GM21528 (cell line): ENCODE measurements around the gene RPL28.

ENCODE experiments used
- ATAC-seq: cut with Tn5 transposase; IDR thresholded peaks from one replicate; pipeline ENCODE4 v1.9.1; 2021; ENCODE audit warnings: mild to moderate bottlenecking, moderate library complexity; ENCODE audit not compliant: unreplicated experiment, low FRiP score

RPL28 gene

DNA sequence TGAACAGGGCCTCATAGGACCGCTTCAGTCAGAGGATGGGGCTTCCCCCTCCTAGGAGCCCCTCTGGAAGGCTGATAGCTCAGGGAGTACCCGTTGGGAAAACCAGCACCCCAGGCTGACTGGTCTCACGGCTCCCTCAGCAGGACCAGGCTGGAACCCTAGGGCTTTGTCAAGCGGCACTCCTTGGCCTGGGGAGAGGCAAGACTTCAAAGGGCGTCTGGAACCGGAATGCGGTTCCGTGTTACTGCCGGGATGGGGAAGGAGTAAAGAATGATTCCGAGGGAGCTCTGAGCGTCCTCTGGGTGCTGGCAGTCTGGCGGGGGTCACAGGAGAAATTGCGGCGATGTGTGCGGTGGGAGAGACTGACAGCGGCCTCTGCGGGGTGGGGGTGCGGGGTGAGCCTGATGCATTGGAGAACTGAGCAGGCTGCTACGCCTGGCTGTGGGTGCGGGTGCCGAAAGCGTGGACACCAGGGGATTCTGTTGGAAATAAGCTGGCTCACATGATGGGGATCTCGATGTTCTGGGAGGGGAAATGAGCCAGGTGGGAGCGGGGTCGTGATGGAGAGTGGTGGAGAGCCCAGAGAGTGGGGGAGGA is 33.1 kb upstream of the RPL28 start:
- ATAC-seq, result no peak

DNA sequence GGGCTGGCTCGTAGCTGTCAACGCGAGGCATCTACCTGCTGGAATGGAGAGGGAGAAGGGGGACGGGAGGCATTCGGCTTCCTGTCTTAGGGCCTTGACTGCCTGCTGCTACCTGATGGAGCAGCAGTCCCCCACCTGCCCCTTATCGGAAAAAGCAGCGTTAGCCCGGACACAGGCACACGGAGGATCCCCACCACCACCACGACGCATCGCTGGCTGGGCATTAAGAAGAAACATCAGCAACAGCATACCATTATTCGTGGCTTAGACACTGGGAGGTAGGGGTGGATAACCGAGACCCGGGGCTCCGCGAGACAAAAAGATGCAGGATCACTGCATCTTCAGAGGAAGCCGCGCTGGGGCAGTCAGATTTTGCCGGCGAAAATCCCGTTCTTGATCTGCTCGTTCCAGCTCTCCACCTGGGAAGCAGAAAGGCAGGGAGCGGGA is 32.4 kb upstream of the RPL28 start:
- no peak for ATAC-seq

DNA sequence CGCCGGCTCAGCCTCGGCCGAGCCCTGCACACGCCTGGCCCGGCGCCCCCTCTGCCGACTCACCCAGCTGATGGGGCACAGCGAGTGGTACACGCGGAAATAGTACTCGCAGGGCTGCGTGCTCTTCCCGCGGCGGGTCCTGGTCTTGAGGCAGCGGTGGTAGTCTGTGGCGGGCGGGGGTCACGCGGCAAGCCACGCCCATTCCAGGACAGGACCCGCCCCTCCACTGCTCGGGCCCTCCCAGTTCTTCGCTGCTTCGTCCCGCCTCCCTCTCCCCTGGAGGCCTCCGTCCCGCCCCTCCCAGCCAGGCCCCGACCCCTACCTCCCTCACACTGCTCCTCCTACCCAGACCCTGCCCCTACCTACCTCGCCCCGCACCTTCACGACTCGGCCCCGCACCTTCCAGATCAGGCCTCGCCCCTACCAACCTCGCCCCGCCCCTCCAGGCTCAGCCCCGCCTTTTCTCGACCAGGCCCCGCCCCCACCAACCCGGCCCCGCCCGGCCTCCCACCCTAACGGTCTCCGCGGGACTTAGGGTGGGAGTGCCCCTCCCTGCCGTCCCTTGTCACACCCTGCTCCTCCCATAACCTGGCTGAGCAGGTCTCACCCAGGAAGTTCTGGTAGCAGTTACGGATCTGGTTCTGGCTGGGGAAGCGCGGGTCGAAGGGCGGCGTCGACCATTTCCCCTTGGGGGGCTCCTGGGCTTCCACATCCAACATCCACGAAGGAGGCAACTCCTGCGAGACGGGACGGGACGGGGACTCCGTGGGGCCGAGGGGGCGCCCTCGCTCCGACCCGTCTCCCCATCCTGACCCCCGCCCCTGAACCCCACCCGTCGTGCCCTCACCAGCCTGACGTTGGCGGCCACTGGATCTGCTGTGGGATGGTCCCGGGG is 31.7 kb upstream of the RPL28 start:
- ATAC-seq, result no peak

DNA sequence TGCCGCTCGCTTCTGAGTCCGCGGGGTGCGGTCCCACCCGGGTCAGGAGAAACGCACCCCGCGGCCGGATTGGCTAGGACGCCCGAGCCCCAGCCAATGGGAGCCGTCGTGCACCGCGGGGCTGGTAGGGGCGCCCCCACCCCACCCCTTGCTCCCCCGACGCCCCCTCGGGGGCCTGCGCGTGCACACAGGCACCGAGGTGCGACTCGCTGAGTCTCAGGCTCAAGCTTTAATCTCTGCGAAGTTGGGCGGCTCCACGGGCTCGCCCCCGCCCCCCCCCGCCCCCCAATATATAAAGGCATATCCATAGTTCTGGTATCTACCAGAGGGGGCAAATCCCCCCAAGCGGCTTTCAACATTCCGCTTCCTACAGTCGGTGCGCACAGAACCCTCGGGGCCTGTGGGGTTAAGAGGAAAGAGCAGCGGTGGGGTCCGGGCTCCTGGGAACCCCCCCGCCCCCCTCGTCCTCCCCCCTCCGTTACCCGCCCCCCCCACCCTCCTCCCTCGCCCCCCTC is 31.0 kb upstream of the RPL28 start, which contains the start of gene COX6B2:
Gene COX6B2, minus strand, starts transcription at position 22 of the 515 bp plus-strand sequence. CDS start 198 bp downstream, outside the sequence.
- ATAC-seq, result no peak

DNA sequence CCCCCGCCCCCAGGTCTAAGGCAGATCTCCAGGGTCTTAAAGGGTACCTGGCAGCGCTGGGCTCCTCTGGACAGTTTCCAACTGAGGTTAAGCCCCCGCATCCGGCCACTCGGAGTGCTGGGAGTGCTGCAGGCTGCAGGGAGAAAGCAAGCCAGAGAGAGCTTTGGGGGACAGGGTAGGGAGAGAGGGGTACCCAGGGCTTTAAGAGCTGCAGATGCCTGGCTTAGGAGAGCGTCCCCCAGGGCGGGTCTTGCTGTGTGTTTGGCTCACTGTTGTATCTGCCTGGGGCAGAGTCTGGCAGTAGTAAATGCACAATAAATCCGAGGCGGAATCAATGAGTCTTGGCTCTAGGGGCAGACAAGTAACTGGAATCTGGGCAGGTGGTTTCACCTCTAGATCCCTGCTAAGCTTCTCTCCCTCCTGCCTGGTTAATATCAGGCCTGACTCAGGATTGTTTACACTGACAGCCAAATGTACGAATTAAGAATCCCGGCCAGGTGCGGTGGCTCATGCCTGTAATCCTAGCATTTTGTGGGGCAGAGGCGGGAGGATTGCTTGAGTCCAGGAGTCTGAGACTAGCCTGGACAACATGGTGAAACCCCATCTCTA is 30.4 kb upstream of the RPL28 start:
- ATAC-seq, result no peak

DNA sequence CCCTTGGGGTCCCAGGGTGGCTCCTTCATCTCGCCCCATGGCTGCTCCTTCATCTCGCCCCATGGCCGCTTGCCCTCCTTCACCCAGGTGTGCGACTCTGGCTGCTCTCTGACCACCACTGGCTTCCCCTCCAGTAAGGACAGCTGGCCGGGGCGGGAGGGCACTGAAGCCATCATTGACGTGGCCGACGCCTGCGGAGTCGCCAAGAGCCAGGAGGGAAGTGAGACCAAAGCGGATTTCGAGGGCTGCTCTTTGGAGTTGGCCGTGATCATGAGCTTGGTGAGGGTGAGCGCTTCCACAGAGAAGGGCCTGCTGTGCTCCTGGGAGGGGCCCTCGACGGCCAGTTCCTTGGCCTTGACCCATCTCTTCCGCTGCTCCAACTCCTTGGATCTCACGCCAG is 27.2 kb upstream of the RPL28 start:
- no peak for ATAC-seq

DNA sequence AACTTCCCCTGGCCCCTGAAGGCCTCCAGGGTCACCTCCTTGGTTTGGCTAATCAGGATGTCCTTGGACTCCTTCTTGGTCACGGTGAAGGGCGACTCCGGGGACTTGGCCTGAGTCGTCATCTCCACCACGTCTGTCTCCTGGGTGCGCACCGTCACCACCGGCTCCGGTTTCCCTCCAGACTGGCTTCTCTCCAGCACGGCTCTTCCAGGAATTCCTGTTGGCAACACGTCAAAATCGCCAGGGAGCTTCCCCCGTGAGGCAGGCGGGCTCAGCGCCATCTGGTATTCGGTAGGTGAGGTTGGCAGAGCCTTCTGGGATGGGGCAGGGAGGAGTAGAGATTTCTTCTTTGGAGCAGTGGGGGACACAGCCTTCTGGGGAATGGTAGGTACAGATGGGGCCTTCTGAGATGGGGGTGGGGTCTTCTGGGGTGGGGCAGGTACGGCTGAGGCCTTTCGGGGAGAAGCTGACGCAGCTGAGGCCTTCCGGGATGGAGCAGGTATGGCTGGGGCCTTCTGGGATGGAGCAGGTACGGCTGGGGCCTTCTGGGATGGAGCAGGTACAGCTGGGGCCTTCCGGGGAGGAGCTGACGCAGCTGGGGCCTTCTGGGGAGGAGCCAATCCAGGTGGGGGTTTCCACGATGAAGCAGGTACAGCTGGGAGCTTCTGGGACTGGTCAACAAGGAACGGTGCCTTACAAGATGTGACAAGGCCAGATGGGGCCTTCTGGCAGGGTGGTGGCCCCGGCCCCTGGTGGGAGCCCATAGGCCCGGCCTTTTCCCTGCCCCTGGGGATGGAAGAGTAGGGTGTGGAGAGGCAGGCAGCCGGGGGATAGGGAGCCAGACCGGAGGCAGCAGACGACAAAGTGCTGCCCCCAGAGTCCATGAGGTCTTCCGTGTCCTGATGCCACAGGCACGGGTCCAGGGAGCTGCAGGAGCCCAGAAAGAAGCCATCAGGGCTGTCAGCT is 26.5 kb upstream of the RPL28 start:
- no peak for ATAC-seq

DNA sequence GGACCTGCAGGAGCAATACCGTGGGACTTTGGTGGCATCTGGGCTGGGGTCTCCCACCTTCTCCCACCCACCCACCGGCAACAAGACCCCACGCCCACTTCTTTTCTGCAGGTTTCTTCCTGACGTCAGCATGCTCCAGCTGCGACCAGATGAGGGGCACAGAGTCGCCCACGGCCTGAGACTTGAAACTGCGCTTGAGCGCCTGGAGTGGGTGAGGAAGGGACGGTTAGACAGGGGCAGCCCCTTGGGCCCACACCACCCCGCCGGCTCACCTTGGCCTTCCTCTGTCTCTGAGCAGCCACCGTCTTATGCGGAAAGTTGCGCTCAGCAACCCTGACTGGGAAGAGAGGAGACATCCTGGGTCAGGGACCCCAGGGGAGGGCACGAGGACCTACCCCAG is 24.8 kb upstream of the RPL28 start:
- no peak for ATAC-seq

DNA sequence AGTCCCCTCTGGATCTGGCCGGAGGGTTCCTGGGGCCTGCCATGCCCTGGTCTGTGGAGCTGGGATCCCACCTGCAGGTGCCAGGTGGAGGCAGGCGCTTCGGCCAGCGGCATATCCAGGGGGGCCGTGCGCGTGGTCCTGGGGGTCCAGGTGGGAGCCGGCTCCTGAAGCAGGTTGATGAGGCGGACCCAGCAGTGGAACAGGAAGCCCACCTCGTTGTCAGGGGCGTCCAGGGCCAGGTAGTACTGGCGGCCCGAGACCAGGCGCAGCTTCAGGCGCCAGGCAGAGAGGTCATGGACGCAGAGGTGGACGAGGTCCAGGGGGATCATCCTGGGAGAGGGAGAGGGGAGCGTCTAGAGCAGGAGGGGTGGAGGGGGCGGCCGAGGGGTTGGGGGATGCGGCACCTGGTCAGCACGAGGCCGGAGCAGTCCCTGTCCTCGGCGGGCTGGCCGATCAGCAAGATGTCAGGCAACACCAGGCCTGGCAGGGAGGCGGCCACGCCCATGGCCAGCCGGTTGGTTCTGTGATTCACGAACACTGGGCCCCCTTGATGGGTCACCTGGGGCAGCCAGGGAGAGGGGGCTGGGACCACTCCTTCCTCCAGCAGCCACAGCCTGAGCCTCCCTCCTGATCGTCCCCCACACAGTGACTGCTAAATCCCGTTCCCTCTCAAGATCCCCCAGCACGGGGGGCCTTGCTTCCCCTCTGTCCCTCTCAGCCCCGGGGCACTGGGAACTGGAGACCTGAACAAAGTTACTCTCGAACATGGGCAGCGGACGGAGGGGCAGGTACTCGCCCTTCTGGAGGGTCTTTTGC is 23.4 kb upstream of the RPL28 start:
- no peak for ATAC-seq

DNA sequence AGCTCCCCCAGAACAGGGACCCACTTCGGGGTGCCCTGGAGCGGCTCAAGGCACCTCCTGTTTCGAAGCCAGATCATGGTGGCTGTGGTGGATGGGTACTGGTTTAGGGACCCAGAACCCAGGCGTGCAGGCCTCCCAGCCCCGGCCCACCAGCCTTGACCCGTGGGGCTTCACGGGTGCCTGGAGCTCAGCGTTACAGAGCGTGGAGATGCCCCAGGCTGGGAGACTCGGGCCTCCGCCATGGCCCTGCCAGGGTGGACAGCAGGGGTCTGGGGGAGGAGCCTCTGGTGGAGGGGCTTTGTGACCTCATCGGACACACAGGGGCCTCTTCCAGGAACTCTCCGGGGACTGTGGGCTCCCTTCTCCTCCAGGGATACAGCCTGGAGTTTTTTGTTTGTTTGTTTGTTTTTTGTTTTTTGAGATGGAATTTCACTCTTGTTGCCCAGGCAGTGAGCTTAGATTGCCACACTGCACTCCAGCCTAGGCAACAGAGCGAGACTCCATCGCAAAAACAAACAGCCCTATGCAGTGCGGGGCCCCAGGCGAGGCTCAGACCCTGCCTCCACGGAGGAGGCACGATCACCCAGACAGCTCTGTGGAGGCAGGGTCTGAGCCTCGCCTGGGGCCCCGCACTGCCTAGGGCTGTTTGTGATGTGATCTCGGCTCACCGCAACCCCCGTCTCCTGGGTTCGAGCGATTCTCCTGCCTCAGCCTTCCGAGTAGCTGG is 22.6 kb upstream of the RPL28 start, which contains the start of gene GARIN5B:
Gene GARIN5B, minus strand, starts transcription at position 271 of the 727 bp plus-strand sequence. Its CDS starts 194 bp downstream, at position 77.
- ATAC-seq, result no peak

DNA sequence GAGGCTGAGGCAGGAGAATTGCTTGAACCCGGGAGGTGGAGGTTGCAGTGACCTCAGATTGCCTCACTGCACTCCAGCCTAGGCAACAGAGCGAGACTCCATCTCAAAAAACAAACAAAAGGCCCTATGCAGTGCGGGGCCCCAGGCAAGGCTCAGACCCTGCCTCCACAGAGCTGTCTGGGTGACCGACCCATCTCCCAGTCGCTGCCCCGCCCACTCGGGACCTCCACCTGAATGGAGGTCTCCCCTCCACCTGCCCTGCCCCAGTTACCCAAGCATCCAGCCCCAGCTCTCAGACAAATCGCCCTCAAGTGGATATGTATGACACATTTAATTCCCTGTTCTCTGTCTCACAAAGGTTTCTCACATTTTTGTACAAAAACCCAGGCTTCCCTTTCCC is 20.5 kb upstream of the RPL28 start:
- ATAC-seq, result no peak

DNA sequence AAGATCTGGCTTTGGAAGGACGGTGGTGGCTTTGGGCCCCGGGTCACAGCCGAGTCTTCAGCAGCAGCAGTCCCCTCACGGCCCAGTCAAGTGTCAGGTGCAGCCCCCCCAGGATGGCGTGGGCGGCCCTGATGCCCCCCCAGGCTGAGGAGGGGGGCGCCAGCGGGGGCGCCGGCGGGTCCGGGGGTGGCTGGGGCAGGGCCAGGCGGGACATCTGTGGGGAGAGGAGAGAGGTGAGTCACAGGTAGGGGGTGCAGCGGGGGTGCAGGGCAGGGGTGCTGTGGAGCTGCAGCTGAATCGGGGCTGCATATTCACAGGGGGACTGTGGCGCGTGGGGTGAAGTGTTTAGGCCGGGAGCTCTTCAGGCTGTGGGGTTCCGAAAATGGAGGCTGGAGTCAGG is 19.8 kb upstream of the RPL28 start:
- no peak for ATAC-seq

DNA sequence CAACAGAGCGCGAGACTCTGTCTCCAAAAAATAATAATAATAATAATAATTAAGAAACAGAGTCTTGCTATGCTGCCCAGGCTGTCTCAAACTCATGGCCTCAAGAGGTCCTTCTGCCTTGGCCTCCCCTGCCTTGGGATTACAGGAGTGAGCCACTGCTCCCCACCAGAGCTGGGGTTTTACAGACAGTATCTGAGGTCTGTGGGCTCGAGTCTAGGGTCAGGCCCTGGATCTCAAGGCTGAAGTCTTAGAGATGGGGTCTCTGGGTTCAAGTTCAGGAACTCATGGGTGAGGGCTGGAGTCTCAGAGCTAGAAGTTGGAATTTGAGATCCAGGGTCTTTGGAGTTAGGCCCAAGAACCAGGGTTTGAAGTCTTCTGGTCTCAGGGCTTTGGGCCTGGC is 18.9 kb upstream of the RPL28 start:
- no peak for ATAC-seq

DNA sequence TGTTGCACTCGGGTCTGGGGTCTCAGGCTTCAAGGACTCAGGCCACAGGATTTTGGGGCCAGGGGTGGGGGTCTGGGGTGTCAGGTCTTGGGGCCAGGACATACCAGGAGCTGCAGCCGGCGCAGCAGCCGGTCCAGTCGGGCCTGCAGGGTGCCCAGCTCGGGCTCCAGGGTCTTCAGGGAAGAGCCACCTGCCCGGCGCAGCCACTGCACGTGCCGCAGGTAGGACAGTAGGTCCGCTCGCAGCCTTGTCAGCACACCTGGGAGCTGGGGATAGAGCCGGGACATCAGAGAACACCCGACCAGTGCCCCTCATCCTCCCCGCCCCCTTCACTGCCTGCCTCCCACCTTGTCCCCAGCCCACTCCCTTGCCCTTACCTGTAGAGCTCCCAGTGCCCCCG is 17.6 kb upstream of the RPL28 start:
- ATAC-seq, result no peak

DNA sequence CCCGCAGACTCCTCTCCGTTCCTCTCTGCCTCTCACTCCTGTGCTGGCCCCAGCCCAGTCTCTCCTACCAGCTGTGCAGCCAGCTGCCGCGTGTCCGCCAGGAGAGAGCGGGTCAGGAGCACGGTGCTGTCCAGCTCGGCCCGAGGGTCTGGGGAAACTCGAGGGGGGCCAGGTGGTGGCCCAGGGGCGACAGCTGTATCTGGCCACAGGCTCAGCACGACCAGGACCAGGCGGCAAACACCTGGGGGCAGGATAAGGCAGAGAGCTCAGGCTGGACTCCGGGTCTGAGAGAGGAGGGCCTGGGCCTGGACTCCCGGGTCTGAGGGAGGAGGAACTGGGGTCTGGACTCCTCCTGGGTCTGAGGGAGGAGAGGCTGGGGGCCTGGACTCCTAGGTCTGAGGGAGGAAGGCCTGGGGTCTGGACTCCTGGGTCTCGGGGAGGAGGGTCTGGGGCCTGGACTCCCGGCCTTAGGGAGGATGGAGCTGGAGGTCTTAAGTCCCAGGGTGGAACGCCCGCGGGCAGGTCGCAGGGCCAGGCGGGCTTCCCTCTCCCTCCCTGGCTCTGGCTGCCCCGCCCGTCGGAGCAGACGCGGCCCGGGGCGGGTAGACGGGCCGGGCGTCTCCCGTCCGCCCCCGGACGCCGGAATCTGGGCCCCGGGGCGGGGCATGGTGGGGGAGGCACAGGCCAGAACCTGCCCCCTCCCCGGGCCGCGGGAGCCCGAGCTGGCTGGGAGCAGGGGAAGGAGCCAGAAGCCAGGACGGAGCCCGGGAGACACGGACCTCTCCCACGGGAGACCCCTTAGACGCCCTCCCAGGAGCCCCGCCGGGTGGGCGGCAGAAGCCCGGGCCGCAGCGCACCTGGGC is 16.8 kb upstream of the RPL28 start:
- ATAC-seq, result no peak

DNA sequence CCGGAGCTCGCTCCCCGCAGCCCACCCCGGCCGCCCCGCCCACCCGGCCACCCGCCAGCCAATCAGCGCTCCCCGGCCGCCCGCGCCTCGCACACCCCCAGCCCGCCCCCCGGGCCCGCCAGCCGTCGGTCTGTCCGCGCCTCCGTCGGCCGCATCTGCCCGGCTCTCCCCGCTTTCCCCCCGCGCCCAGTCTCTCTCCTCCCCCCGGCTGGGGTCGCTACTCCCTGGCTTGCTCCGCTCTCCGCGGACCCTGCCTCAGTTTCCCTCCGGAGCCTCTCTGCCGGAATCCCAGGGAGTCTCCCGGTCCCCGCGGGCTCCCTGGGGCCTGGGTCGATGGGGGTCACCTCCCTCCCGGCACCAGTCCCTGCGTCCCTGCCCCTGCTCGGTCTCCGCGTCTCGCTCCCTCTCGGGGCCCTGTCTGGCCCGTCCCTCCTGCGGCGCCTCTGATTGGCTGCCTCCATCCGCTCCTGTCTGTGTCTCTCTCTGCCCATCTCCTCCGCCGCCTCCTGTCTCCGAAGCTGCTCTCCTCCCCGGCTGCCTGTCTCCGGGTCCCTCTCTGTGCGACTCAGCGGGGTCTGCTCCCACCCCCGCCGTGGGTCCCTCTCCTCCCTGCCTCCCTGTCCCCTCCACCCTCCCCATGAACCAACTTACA is 16.0 kb upstream of the RPL28 start:
- no peak for ATAC-seq

DNA sequence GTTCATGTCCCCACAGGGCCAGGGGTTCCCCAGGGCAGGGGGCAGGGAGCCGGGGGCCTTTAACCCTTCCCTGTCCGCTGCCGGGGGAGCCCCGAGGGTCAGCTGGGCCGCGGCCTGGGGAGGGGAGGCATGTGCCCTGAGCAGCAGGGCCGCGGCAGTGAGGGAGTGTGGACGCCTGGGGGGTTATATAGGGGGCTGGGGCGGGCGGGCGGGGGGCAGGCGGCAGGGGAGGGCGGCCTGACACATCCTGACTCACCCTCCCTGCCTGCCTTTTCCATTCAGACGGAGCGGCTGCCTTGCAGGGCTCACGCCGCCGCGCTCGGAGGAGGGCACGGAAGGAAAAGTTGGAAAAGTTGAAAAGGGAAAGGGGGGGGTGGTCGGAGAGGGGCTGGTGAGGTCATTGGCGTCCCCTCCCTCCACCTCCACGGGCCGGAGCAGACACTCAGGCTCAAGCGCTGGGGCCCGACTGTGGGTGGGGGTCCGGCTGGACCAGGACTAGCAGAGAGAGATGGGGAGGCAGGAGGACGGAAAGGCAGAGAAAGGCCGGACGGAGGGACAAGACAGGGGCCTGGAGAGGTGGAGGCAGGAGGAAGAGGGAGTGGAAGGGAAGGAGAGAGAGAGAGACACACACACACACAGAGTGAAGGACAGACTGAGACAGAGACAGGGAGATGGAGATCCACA is 15.3 kb upstream of the RPL28 start, which contains the start of gene IL11:
Gene IL11, minus strand, starts transcription at position 159 of the 684 bp plus-strand sequence. Its CDS starts 153 bp downstream, at position 6.
- no peak for ATAC-seq
